ENCODE data around the gene MARK2. TPM values are rescaled to one million over a fixed set of nuclear protein-coding genes. Genes with fewer than 3 reads are reported as not detected.

Gene MARK2
- total RNA-seq, 3 donors from 2014 or later: 12.6 to 34.0 (median 22.3) TPM

GRCh38 chr11:63931876-63932275 is 93.0 kb downstream of the MARK2 start:
- Histone ChIP-seq H3K27me3 (no peaks in the 10 kb centered on the region), H3K9me3 (no peaks in the 10 kb centered on the region), H3K4me3 (no peak overlapping the region), H3K27ac (no peak overlapping the region), H3K4me1 (no peaks in the 10 kb centered on the region), H3K36me3 (no peaks in the 10 kb centered on the region)
- TF ChIP-seq CTCF (IDR thresholded peaks at IDR 0.05) (no peak), POLR2AphosphoS5 (IDR thresholded peaks at IDR 0.05) (no peak), POLR2A (IDR thresholded peaks at IDR 0.05) (no peak)
- no peak for DNase-seq (ENCODE audit: low spot score in 2 of 2)
- intact Hi-C loops (cut with DNase I; ENCODE audit: low total_unique reads): no loop called here

GRCh38 chr11:63933459-63933858 is 94.5 kb downstream of the MARK2 start:
- intact Hi-C loops (cut with DNase I; ENCODE audit: low total_unique reads): no loop called here
- no peak overlapping the region for H3K27ac ChIP-seq
- no peak for DNase-seq (ENCODE audit: low spot score in 2 of 2)

GRCh38 chr11:63937713-63938478 is 99.0 kb downstream of the MARK2 start:
- TF ChIP-seq POLR2A (IDR thresholded peaks at IDR 0.05) (no peak), CTCF (IDR thresholded peaks at IDR 0.05) (no peak), POLR2AphosphoS5 (IDR thresholded peaks at IDR 0.05) (no peak)
- H3K36me3 ChIP-seq: no peaks in the 10 kb centered on the region
- no peak for DNase-seq (ENCODE audit: low spot score in 2 of 2)
- no peaks in the 10 kb centered on the region for H3K27me3 ChIP-seq
- peak overlapping the region; percentile 76 to 88 for H3K27ac ChIP-seq
- intact Hi-C loops (cut with DNase I; ENCODE audit: low total_unique reads): loop anchor here (2.0 kb wide), 1 partner anchor 169 kb away; the partner anchor contains the start of gene ZFTA
- no peaks in the 10 kb centered on the region for H3K9me3 ChIP-seq
- H3K4me3 ChIP-seq: peak overlapping the region; percentile 68 to 76 (median 74)
- H3K4me1 ChIP-seq: peaks cover 0 to 4% of the 10 kb centered on the region in 2 donors

More at GRCh38 chr11:63933459-63933858, 94.5 kb downstream of the MARK2 start:
- H3K9me3 ChIP-seq: no peaks in the 10 kb centered on the region
- TF ChIP-seq POLR2A (IDR thresholded peaks at IDR 0.05): no peak
- no peak for TF ChIP-seq POLR2AphosphoS5 (IDR thresholded peaks at IDR 0.05)
- no peak for TF ChIP-seq CTCF (IDR thresholded peaks at IDR 0.05)
- H3K27me3 ChIP-seq: no peaks in the 10 kb centered on the region
- H3K4me1 ChIP-seq: no peaks in the 10 kb centered on the region
- H3K4me3 ChIP-seq: no peak overlapping the region
- no peaks in the 10 kb centered on the region for H3K36me3 ChIP-seq

GRCh38 chr11:63938479-63939396 is 99.8 kb downstream of the MARK2 start, which contains the start of gene NAA40:
Gene NAA40 (plus strand): TSS chr11:63939002. CDS start chr11:63939097, 95 bp downstream.
- peaks cover 0 to 4% of the 10 kb centered on the region in 2 donors for H3K4me1 ChIP-seq
- H3K4me3 ChIP-seq: peak within 1 kb of the TSS; percentile 68 to 76 (median 74)
- H3K9me3 ChIP-seq: no peaks in the 10 kb centered on the region
- intact Hi-C loops (cut with DNase I; ENCODE audit: low total_unique reads): loop anchor here (2.0 kb wide), 1 partner anchor 170 kb away; the partner anchor contains the start of gene ZFTA
- TF ChIP-seq POLR2A (IDR thresholded peaks at IDR 0.05) (no peak), CTCF (IDR thresholded peaks at IDR 0.05) (peak in 1 of 3 donors; percentile 10), POLR2AphosphoS5 (IDR thresholded peaks at IDR 0.05) (peak in 2 of 3 donors; percentile 12 to 56)
- H3K27me3 ChIP-seq: no peaks in the 10 kb centered on the region
- no peaks in the 10 kb centered on the region for H3K36me3 ChIP-seq
- DNase-seq (ENCODE audit: low spot score in 2 of 2): peak; percentile 85
- peak within 1 kb of the TSS; percentile 76 to 88 for H3K27ac ChIP-seq
